Measurements from ENCODE around the gene CELA3A.

Gene CELA3A

GRCh38 chr1:22001409-22001808 lies at the start of gene CELA3A:
TSS of gene CELA3A (plus strand) at chr1:22001657. CDS start at chr1:22001675, 18 bp downstream.
- TF ChIP-seq CTCF (IDR thresholded peaks at IDR 0.05): no peak

GRCh38 chr1:21952786-21953520 lies 48.5 kb upstream of the CELA3A start:
- no peak for TF ChIP-seq CTCF (IDR thresholded peaks at IDR 0.05)

- no peak for TF ChIP-seq CTCF (IDR thresholded peaks at IDR 0.05)
These were observed 46.4 kb upstream of the CELA3A start for GRCh38 chr1:21955058-21955457.

- TF ChIP-seq CTCF (IDR thresholded peaks at IDR 0.05): no peak
These were observed 45.8 kb upstream of the CELA3A start for GRCh38 chr1:21955501-21956281.

- TF ChIP-seq CTCF (IDR thresholded peaks at IDR 0.05): no peak
These were observed 44.5 kb upstream of the CELA3A start for GRCh38 chr1:21956720-21957552.

GRCh38 chr1:21961337-21961736 lies 40.1 kb upstream of the CELA3A start:
- no peak for TF ChIP-seq CTCF (IDR thresholded peaks at IDR 0.05)

GRCh38 chr1:21961799-21962198 lies 39.7 kb upstream of the CELA3A start:
- no peak for TF ChIP-seq CTCF (IDR thresholded peaks at IDR 0.05)
